Measurements from ENCODE around the gene FFAR4.
A peak's percentile ranks its signal among the peaks of the same experiment; 100 is the strongest.
"Not testable (repeated sequence)": the region's sequence is repeated elsewhere in the genome, so short reads cannot be mapped to it uniquely, and the experiment has no call there.

FFAR4 gene

GRCh38 chr10:93566435-93567276 lies at the start of gene FFAR4:
Gene FFAR4 (plus strand): TSS chr10:93566665. CDS start chr10:93566721, 56 bp downstream.
- Histone ChIP-seq H3K27me3 (ENCODE audit: low read depth) (peaks cover 19% of the 10 kb centered on the region), H3K36me3 (replicated peaks) (no peaks in the 10 kb centered on the region), H3K4me3 (no peak within 1 kb of the TSS), H3K4me1 (no peaks in the 10 kb centered on the region), H3K9me3 (no peaks in the 10 kb centered on the region)
- no peak for DNase-seq (ENCODE audit: low spot score in 2 of 2)
- in situ Hi-C loops (cut with MboI; ENCODE audit: low sequenced_read_pairs): loop anchor here (10.0 kb wide), 1 partner anchor 108 kb away; no protein-coding TSS in a partner anchor

GRCh38 chr10:93518531-93518930 lies 47.9 kb upstream of the FFAR4 start:
- H3K4me1 ChIP-seq: peaks cover under 1% of the 10 kb centered on the region; the same call in 1 of the 2 replicates
- H3K4me3 ChIP-seq: no peak overlapping the region
- no peaks in the 10 kb centered on the region for H3K27me3 ChIP-seq (ENCODE audit: low read depth)
- DNase-seq (ENCODE audit: low spot score in 2 of 2): no peak
- in situ Hi-C loops (cut with MboI; ENCODE audit: low sequenced_read_pairs): no loop called here
- H3K9me3 ChIP-seq: no peaks in the 10 kb centered on the region
- H3K36me3 ChIP-seq (replicated peaks): peaks cover 76% of the 10 kb centered on the region

DNA sequence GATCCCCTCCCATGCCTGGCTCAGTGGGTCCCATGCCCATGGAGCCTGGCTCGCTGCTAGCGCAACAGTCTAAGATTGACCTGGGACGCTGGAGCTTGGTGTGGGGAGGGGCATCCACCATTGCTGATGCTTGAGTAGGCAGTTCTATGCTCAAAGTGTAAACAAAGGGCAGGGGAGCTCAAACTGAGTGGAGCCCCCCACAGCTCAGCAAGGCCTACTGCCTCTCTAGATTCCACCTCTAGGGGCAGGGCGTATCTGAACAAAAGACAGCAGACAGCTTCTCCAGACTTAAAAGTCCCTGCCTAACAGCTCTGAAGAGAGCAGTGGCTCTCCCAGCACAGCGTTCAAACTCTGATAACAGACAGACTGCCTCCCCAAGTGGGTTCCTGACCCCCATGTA lies 31.2 kb upstream of the FFAR4 start:
- DNase-seq (ENCODE audit: low spot score in 2 of 2): no peak
- no peaks in the 10 kb centered on the region for H3K9me3 ChIP-seq
- H3K4me3 ChIP-seq: no peak overlapping the region
- no peaks in the 10 kb centered on the region; the same call in 1 of the 2 replicates for H3K27me3 ChIP-seq (ENCODE audit: low read depth)
- H3K36me3 ChIP-seq (replicated peaks): no peaks in the 10 kb centered on the region
- in situ Hi-C loops (cut with MboI; ENCODE audit: low sequenced_read_pairs): no loop called here
- no peaks in the 10 kb centered on the region for H3K4me1 ChIP-seq

GRCh38 chr10:93540871-93541270 lies 25.6 kb upstream of the FFAR4 start:
- H3K36me3 ChIP-seq (replicated peaks); H3K9me3 ChIP-seq; in situ Hi-C loops (cut with MboI; ENCODE audit: low sequenced_read_pairs); H3K4me1 ChIP-seq; DNase-seq (ENCODE audit: low spot score in 2 of 2); H3K4me3 ChIP-seq; H3K27me3 ChIP-seq (ENCODE audit: low read depth): not testable (repeated sequence)

- H3K36me3 ChIP-seq (replicated peaks): no peaks in the 10 kb centered on the region
- no peaks in the 10 kb centered on the region for H3K4me1 ChIP-seq
- no peaks in the 10 kb centered on the region; the same call in 1 of the 2 replicates for H3K27me3 ChIP-seq (ENCODE audit: low read depth)
- peak; percentile 32 to 69 for DNase-seq (ENCODE audit: low spot score in 2 of 2)
- in situ Hi-C loops (cut with MboI; ENCODE audit: low sequenced_read_pairs): no loop called here
- no peak overlapping the region for H3K4me3 ChIP-seq
- no peaks in the 10 kb centered on the region for H3K9me3 ChIP-seq
Measured at GRCh38 chr10:93541402-93542357, 24.8 kb upstream of the FFAR4 start.

- no peaks in the 10 kb centered on the region for H3K9me3 ChIP-seq
- no peak overlapping the region for H3K4me3 ChIP-seq
- H3K36me3 ChIP-seq (replicated peaks): no peaks in the 10 kb centered on the region
- in situ Hi-C loops (cut with MboI; ENCODE audit: low sequenced_read_pairs): no loop called here
- DNase-seq (ENCODE audit: low spot score in 2 of 2): peak in 1 of 2 experiments; percentile 29
- H3K27me3 ChIP-seq (ENCODE audit: low read depth): no peaks in the 10 kb centered on the region; the same call in 1 of the 2 replicates
- no peaks in the 10 kb centered on the region for H3K4me1 ChIP-seq
Measured at GRCh38 chr10:93542358-93542791, 24.1 kb upstream of the FFAR4 start.

- DNase-seq (ENCODE audit: low spot score in 2 of 2); H3K27me3 ChIP-seq (ENCODE audit: low read depth); in situ Hi-C loops (cut with MboI; ENCODE audit: low sequenced_read_pairs); H3K4me3 ChIP-seq; H3K9me3 ChIP-seq; H3K4me1 ChIP-seq; H3K36me3 ChIP-seq (replicated peaks): not testable (repeated sequence)
Measured at GRCh38 chr10:93546995-93547394, 19.5 kb upstream of the FFAR4 start.

DNA sequence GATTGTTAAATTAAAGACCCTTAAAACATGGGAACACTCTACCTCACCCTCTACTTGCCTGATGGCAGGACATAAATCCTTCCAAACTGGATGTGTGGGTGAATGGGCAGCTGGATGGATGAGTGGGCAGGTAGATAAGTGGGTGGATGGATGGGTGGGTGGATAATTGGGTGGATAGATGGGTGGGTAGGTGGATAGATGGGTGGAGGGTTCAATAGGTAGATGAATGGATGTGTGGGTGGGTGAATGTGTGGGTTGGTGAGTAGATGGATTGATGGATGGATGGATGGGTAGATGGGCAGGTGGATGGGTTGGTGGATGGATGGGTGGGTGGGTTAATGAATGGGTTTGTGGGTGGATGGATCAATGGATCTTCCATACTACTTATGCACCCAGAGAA lies 18.9 kb upstream of the FFAR4 start:
- no peak overlapping the region for H3K4me3 ChIP-seq
- in situ Hi-C loops (cut with MboI; ENCODE audit: low sequenced_read_pairs): no loop called here
- no peaks in the 10 kb centered on the region for H3K9me3 ChIP-seq
- no peaks in the 10 kb centered on the region for H3K36me3 ChIP-seq (replicated peaks)
- DNase-seq (ENCODE audit: low spot score in 2 of 2): no peak
- H3K27me3 ChIP-seq (ENCODE audit: low read depth): no peaks in the 10 kb centered on the region
- H3K4me1 ChIP-seq: no peaks in the 10 kb centered on the region

DNA sequence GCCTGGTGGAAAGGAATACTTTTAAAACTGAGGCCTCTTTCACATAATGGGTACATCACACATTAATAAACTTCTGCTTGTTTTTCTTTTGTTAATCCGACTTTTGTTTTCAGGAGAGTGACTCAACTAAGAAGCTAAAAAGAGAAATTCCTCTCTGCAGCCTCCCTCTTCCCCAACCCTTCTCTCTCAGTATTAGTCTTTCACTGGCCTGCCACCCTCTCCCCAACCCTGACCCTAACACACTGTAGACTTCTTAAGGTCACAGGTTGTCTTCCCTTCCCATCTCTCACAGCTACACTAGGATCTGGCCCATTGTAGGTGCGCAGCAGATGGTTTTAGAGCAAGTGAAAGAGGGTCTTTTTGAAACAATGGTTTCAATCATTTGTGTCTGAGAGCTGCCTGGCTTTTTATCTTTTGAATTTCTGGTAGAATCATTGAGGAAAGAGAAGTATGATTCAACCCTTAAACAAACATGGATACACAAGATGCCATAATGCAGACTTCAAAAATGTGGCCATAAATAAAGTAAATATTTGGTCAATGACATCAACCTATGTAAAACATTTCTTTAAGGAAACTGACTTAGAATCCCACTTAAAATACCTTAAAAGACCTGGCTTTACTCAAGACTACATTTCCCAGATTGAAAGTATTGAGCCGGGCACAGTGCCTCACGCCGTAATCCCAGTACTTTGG lies 17.9 kb upstream of the FFAR4 start:
- H3K4me1 ChIP-seq: no peaks in the 10 kb centered on the region
- no peak overlapping the region for H3K4me3 ChIP-seq
- in situ Hi-C loops (cut with MboI; ENCODE audit: low sequenced_read_pairs): no loop called here
- no peaks in the 10 kb centered on the region for H3K36me3 ChIP-seq (replicated peaks)
- no peak for DNase-seq (ENCODE audit: low spot score in 2 of 2)
- no peaks in the 10 kb centered on the region for H3K9me3 ChIP-seq
- H3K27me3 ChIP-seq (ENCODE audit: low read depth): no peaks in the 10 kb centered on the region

DNA sequence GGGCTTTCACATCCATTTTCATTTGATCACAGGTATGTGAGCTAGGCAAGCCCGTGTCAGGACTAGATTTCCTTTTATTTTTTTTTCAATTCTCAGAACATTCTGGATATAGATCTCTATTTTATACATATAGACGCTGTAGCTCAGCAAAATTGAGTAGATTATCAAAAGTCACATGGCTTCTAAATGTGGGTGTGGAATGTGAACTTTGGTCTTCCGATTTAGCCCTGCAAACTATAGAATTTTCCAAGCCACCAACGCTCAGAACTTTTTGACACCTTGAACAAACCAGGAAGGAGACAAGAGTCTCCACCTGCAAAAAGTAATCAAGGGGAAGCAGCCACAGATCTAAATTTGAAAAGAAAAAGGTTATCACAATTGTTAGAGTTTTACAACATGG lies 15.9 kb upstream of the FFAR4 start:
- in situ Hi-C loops (cut with MboI; ENCODE audit: low sequenced_read_pairs): no loop called here
- H3K9me3 ChIP-seq: no peaks in the 10 kb centered on the region
- H3K4me3 ChIP-seq: no peak overlapping the region
- H3K36me3 ChIP-seq (replicated peaks): no peaks in the 10 kb centered on the region
- no peaks in the 10 kb centered on the region for H3K27me3 ChIP-seq (ENCODE audit: low read depth)
- no peak for DNase-seq (ENCODE audit: low spot score in 2 of 2)
- no peaks in the 10 kb centered on the region for H3K4me1 ChIP-seq

GRCh38 chr10:93552780-93553179 lies 13.7 kb upstream of the FFAR4 start:
- H3K4me3 ChIP-seq: no peak overlapping the region
- H3K27me3 ChIP-seq (ENCODE audit: low read depth): no peaks in the 10 kb centered on the region
- no peaks in the 10 kb centered on the region for H3K9me3 ChIP-seq
- H3K36me3 ChIP-seq (replicated peaks): no peaks in the 10 kb centered on the region
- no peaks in the 10 kb centered on the region for H3K4me1 ChIP-seq
- DNase-seq (ENCODE audit: low spot score in 2 of 2): no peak
- in situ Hi-C loops (cut with MboI; ENCODE audit: low sequenced_read_pairs): no loop called here

GRCh38 chr10:93553482-93554315 lies 12.8 kb upstream of the FFAR4 start:
- no peak for DNase-seq (ENCODE audit: low spot score in 2 of 2)
- Histone ChIP-seq H3K27me3 (ENCODE audit: low read depth) (no peaks in the 10 kb centered on the region), H3K4me3 (no peak overlapping the region), H3K36me3 (replicated peaks) (no peaks in the 10 kb centered on the region), H3K9me3 (no peaks in the 10 kb centered on the region), H3K4me1 (no peaks in the 10 kb centered on the region)
- in situ Hi-C loops (cut with MboI; ENCODE audit: low sequenced_read_pairs): no loop called here

DNA sequence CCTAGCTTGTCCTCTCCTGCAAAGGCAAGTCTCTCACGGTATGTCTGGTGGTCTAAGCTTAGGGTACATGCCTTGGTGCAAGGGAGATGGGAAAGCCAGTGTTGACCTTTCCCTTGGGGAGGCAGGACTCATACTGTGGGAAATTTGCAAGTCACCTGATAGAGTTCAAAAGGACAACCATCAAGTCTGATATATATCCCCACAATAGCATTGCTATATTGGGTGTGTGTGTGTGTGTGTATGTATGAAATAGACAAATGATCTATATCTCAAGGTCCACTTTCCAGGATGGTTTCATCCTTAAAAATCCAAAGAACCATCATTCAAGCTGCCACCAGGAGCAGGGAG lies 12.2 kb upstream of the FFAR4 start:
- H3K4me3 ChIP-seq: no peak overlapping the region
- H3K27me3 ChIP-seq (ENCODE audit: low read depth): no peaks in the 10 kb centered on the region
- H3K4me1 ChIP-seq: no peaks in the 10 kb centered on the region
- DNase-seq (ENCODE audit: low spot score in 2 of 2): no peak
- in situ Hi-C loops (cut with MboI; ENCODE audit: low sequenced_read_pairs): no loop called here
- H3K9me3 ChIP-seq: no peaks in the 10 kb centered on the region
- H3K36me3 ChIP-seq (replicated peaks): no peaks in the 10 kb centered on the region

All from HAP-1 (cell line).